Measurements from ENCODE around the gene SPOCD1.
"Not testable (repeated sequence)": the region's sequence is repeated elsewhere in the genome, so short reads cannot be mapped to it uniquely, and the experiment has no call there.

The SPOCD1 gene

GRCh38 chr1:31831397-31832378 lies 15.9 kb upstream of the SPOCD1 start:
- no peak overlapping the region for H3K4me3 ChIP-seq (ENCODE audit: low read depth, low read length)
- no peak for DNase-seq (ENCODE audit: low read depth)

- no peak for DNase-seq (ENCODE audit: low read depth)
- H3K4me3 ChIP-seq (ENCODE audit: low read depth, low read length): no peak overlapping the region
Observed at GRCh38 chr1:31830511-31830910, 14.7 kb upstream of the SPOCD1 start.

DNA sequence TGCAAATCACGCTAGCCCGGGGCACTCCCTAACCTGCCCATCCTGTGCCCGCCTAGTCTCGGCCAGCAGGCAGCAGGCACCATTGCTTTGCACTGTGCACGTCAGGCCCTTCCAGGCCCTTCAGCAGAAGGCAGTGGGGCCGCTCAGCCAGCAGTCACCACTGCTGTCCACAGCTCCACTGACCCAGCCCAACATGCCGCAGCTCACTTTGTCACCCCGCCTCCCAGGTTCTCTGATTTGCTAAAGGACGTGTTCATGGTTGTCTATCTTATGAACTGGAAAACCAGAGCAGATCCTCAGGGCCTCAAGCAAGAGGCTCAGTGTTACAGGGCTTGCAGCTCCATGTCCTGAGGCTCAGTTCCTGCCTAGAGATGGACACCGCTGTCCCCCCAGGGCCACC lies 14.2 kb upstream of the SPOCD1 start:
- DNase-seq (ENCODE audit: low read depth): no peak
- no peak overlapping the region for H3K4me3 ChIP-seq (ENCODE audit: low read depth, low read length)

- DNase-seq (ENCODE audit: low read depth): no peak
- H3K4me3 ChIP-seq (ENCODE audit: low read depth, low read length): no peak overlapping the region
Observed at GRCh38 chr1:31828926-31829690, 13.3 kb upstream of the SPOCD1 start.

GRCh38 chr1:31828341-31828740 lies 12.5 kb upstream of the SPOCD1 start:
- DNase-seq (ENCODE audit: low read depth): no peak
- no peak overlapping the region for H3K4me3 ChIP-seq (ENCODE audit: low read depth, low read length)

DNA sequence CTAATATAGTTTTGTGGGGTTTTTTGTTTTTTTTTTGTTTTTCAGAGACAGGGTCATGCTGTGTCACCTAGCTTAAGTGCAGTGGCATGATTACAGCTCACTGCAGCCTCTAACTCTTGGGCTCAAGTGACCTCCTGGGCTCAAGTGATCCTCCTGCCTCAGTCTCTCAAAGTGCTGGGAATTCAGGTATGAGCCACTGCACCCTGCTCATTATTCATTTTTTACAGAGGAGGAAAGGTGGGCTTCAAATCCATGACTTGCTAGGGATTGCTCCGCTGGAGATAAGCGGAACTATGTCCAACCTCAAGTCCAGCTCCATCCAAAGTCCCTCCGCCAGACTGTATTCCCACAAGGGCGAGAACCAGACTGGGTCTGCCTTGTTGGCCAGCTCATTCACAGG lies 8.0 kb upstream of the SPOCD1 start:
- no peak for DNase-seq (ENCODE audit: low read depth)
- H3K4me3 ChIP-seq (ENCODE audit: low read depth, low read length): no peak overlapping the region

GRCh38 chr1:31822766-31823165 lies 6.9 kb upstream of the SPOCD1 start:
- no peak overlapping the region for H3K4me3 ChIP-seq (ENCODE audit: low read depth, low read length)
- DNase-seq (ENCODE audit: low read depth): no peak

GRCh38 chr1:31820196-31820595 lies 4.4 kb upstream of the SPOCD1 start:
- not testable (repeated sequence) for H3K4me3 ChIP-seq (ENCODE audit: low read depth, low read length); DNase-seq (ENCODE audit: low read depth)

DNA sequence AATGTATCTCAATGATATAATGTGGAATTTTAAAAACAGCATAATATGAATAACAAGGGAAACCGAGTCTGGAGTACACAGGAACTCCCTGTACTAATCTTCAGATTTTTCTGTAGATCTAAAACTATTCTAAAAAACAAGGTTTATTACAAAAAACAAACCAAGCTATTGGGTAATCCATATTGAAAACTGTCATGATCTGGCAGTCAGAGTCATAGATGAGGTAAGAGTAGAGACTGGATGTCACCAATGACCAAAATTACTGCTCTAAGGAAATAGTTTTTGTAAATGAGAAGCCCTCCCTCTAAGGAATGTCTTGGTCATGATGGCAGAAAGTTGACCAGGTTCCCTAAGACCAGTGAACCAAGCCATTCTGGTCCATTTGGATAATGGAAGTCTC lies 2.4 kb upstream of the SPOCD1 start:
- no peak overlapping the region for H3K4me3 ChIP-seq (ENCODE audit: low read depth, low read length)
- DNase-seq (ENCODE audit: low read depth): no peak

GRCh38 chr1:31816947-31817346 lies 1.1 kb upstream of the SPOCD1 start:
- H3K4me3 ChIP-seq (ENCODE audit: low read depth, low read length); DNase-seq (ENCODE audit: low read depth): not testable (repeated sequence)

DNA sequence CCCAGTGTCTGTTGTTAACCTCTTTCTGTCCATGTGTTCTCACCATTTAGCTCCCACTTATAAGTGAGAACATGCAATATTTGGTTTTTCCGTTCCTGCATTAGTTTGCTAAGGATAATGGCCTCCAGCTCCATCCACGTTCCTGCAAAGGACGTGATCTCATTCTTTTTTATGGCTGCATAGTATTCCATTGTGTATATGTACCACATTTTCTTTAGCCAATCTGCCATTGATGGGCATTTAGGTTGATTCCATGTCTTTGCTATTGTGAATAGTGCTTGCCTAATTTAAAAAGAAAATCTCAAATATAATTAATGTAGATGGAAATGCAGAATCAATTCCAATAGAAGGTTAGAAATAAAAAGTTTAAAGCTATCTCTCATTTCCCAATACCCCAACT lies 679 bp upstream of the SPOCD1 start:
- DNase-seq (ENCODE audit: low read depth); H3K4me3 ChIP-seq (ENCODE audit: low read depth, low read length): not testable (repeated sequence)

DNA sequence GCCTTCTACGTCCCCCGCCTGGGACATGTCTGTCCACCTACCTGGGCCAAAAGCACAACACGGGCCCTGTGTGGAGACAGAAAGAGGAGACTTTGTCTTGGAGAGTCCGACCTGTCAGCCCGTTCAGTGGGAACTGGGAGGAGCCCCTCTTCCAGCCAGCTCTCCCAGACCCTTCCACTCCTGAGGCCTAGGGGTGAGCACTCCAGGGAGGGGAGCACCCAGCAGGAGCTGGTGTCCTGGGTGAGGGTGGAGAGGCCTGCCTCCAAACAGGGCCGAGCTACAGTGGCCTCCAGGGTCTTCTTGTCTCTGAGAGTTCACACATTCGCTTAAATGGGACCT lies 546 bp downstream of the SPOCD1 start:
- no peak for DNase-seq (ENCODE audit: low read depth)
- no peak overlapping the region for H3K4me3 ChIP-seq (ENCODE audit: low read depth, low read length)

- H3K4me3 ChIP-seq (ENCODE audit: low read depth, low read length): no peak overlapping the region
- no peak for DNase-seq (ENCODE audit: low read depth)
Observed at GRCh38 chr1:31814631-31815306, 1.1 kb downstream of the SPOCD1 start.

GRCh38 chr1:31814041-31814511 lies 1.7 kb downstream of the SPOCD1 start:
- no peak overlapping the region for H3K4me3 ChIP-seq (ENCODE audit: low read depth, low read length)
- no peak for DNase-seq (ENCODE audit: low read depth)

- no peak overlapping the region for H3K4me3 ChIP-seq (ENCODE audit: low read depth, low read length)
- DNase-seq (ENCODE audit: low read depth): no peak
Observed at GRCh38 chr1:31812158-31812829, 3.5 kb downstream of the SPOCD1 start.

GRCh38 chr1:31811605-31812004 lies 4.2 kb downstream of the SPOCD1 start:
- DNase-seq (ENCODE audit: low read depth): no peak
- no peak overlapping the region for H3K4me3 ChIP-seq (ENCODE audit: low read depth, low read length)

- no peak for DNase-seq (ENCODE audit: low read depth)
- no peak overlapping the region for H3K4me3 ChIP-seq (ENCODE audit: low read depth, low read length)
Observed at GRCh38 chr1:31809698-31810097, 6.1 kb downstream of the SPOCD1 start.

GRCh38 chr1:31807273-31808048 lies 8.4 kb downstream of the SPOCD1 start:
- no peak overlapping the region for H3K4me3 ChIP-seq (ENCODE audit: low read depth, low read length)
- no peak for DNase-seq (ENCODE audit: low read depth)

DNA sequence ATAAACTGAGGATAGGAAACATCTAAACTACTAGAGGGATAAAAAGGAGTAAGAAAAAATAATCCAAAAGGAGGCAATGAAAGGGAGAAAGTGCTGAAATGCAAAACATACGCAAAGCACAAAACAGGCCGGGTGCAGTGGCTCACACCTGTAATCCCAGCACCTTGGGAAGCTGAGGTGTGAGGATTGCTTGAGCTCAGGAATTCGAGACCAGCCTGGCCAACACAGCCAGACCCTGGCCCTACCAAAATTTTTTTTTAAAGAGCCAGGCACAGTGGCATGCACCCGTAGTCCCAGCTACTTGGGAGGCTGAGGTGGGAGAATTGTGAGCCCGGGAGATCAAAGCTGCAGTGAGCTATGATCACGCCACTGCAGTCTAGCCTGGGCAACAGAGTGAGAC lies 10.5 kb downstream of the SPOCD1 start:
- DNase-seq (ENCODE audit: low read depth): no peak

More for the DNA sequence above, 10.5 kb downstream of the SPOCD1 start:
- no peak overlapping the region for H3K4me3 ChIP-seq (ENCODE audit: low read depth, low read length)

Data from skeletal muscle cell (primary cell).